NCI-H1417 treated with DMSO at 0.1 percent for 48 hours (cell line): Measurements from ENCODE around the gene HS3ST2.
"Not testable (repeated sequence)": the region's sequence is repeated elsewhere in the genome, so short reads cannot be mapped to it uniquely, and the experiment has no call there.

Experiments
- DNase-seq: peaks from one replicate; lab custom pipeline; 2025; lab: John Stamatoyannopoulos, UW

HS3ST2 gene

GRCh38 chr16:22813223-22813947 is 577 bp upstream of the HS3ST2 start:
- no peak for DNase-seq

- DNase-seq, result no peak
Measured at GRCh38 chr16:22814711-22815105, 746 bp downstream of the HS3ST2 start.

GRCh38 chr16:22815863-22816262 is 1.9 kb downstream of the HS3ST2 start:
- DNase-seq, result no peak

DNA sequence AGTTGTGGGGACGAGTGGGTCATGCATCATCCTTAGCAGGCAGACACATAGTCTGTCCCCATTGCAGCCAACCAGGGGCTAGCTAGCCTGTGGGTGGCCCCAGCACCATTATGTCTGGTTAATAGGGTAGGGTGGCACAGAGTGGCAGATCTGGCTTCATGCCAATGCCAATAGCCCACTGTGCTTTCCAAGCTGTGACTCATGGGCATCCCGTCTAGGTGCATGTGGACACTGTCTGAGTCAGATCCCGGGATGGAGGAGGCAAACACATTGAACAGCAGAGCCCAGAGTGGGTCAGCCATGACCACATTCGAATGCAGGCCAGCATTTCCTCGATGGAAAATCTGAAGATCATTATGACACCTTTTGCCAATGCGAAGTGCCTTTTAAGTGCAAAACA is 2.5 kb downstream of the HS3ST2 start:
- no peak for DNase-seq

- DNase-seq, result not testable (repeated sequence)
Measured at GRCh38 chr16:22818736-22819135, 4.8 kb downstream of the HS3ST2 start.

- DNase-seq, result no peak
Measured at GRCh38 chr16:22838681-22839080, 24.7 kb downstream of the HS3ST2 start.

DNA sequence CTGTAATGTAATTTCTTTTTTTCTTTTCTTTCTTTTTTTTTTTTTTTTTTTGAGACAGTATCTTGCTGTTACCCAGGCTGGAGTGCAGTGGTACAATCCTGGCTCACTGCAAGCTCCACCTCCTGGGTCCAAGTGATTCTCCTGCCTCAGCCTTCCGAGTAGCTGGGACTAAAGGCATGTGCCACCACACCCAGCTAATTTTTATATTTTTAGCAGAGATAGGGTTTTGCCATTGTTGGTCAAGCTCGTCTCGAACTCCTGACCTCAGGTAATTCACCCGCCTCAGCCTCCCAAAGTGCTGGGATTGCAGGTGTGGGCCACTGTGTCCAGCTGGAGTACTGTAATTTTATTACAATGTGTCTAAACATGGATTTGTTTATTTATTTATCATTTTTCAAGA is 28.1 kb downstream of the HS3ST2 start:
- not testable (repeated sequence) for DNase-seq

GRCh38 chr16:22843122-22843521 is 29.2 kb downstream of the HS3ST2 start:
- DNase-seq, result no peak

GRCh38 chr16:22843856-22844255 is 29.9 kb downstream of the HS3ST2 start:
- DNase-seq, result no peak

- DNase-seq, result no peak
Measured at GRCh38 chr16:22844416-22844815, 30.5 kb downstream of the HS3ST2 start.

DNA sequence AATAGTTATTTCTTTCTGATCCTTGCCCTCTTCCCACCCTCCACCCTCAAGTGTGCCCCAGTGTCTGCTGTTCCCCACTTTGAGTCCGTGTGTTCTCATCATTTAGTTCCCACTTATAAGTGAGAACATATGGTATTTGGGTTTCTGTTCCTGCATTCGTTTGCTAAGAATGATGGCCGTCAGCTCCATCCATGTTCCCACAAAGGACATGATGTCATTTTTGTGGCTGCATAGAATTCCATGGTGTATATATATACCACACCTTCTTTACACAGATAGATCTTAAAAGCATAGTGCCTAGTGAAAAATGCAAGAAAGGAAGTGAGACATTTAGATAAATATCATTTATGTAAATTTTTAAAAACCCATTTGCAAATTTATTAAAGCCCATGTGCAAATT is 33.1 kb downstream of the HS3ST2 start:
- DNase-seq, result no peak

DNA sequence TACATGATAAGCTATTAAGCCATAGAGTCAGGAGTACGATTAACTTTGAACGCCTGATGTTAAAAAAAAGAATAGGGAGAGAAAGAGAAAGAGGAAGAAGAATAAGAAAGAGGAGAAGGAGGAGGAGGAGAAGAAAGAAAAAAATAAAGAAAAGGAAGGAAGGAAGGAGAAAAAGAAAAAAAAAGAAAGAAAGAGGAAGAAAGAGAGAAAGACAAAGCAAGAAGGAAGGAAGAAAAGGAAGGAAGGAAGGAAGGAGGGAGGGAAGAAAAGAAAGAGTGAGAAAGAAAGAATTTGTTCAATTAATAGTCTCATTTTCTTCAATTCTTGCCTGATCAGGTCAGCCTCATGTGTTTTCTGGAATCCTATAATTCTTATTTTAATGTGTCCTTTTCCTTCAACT is 33.7 kb downstream of the HS3ST2 start:
- DNase-seq, result no peak

DNA sequence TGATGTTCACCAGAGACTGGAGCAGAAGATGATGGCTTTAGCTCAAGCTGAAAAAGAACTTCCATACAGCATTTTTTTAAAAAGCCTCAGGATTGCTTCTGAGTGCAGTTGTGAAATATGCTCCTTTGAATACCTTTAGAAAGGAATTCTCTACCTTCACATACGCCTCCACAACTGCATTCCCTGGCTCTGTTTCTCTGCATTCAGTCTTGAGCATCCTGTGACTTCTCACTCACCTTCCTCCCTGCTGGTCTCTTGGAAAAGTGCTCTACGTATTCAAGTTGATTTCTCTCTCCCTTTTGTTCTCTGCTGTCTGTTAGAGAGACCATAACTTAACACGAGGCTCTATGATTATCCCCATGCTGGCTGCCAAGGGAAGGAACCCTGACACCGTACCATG is 34.5 kb downstream of the HS3ST2 start:
- DNase-seq, result no peak

GRCh38 chr16:22849517-22849916 is 35.6 kb downstream of the HS3ST2 start:
- no peak for DNase-seq

- DNase-seq, result no peak
Measured at GRCh38 chr16:22855231-22855630, 41.3 kb downstream of the HS3ST2 start.

DNA sequence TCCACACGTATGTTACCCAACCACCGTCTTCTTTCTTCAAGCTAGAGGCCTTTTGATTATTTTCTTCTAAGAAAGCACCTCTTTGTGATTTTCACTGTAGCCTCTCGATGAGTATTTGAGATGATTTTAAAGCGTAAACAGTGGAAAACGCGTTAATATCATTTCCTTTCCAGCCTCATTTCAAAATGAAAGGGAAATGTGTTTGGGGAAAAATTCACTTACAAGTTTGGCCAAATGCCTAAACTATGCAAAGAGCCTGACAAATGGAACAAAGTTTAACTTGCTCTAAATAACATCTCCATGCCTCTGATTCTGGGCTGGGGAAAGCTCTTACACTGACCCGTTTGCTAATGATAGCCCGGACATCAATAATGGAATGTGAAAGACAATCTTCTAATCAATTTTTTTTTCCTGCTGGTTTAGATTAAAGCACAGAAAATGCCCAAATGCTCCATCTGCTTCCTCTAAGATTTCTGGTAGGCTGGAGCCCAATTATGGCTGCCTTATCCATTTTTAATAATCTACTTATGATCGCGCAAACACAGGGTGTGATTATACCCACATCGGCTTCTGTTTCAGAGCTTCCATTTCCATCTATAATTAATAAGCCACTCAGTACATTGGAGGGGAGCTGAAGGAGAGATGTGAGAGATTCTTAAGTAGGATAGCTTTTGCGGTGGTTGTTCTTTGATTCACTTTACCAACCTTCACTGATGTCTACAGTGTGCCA is 43.5 kb downstream of the HS3ST2 start:
- DNase-seq, result no peak

DNA sequence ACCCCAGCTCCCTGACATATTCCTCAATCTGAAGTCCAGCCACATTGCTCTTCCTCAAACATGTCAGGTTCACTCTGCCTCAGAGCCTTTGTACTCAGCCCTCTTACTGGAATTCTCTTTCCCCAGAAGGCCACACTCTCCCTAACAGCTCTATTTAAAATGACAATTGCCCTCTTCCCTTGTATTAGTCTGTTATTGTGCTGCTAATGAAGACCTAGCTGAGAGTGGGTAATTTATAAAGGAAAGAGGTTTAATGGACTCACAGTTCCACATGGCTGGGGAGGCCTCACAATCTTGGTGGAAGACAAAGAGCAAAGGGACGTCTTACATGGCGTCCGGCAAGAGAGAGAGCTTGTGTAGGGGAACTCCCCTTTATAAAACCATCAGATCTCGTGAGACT is 46.0 kb downstream of the HS3ST2 start:
- DNase-seq, result no peak

DNA sequence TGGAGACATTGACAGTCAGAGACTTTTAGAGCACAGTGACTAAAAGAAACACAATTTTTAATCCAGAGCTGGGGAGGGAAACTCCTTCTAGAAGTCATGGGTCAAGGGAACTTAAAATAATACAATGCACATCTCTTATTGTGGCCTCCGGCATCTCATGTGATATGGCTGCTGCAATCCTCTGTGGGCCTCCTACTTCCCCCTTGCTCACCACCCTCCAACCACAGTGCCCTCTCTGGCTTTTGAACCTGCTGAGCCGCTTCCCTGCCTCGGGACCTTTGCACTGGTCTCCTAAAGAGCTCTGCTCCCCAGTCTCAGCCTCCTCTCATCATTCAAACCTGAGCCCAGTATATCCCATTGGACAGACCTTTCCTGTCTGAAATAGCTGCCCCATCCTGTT is 47.6 kb downstream of the HS3ST2 start:
- no peak for DNase-seq

DNA sequence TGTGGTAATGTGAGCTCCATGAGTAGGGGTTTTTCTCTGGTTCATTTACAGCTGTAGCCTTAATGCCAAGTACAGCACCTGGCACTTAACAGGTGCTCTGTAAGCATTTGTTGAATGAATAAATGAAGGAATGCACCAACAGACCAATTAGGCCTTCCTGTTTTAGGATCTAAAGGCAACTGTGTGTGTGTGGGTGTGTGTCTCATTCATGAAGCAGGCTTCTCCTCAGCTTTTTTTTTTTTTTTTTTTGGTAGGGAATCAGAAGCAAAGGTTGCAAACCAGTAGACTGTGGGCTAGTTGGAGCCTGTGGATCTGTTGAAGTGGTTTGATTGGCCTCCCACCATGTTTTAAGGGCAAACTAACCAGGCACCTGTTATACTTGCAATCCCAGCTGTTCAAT is 48.1 kb downstream of the HS3ST2 start:
- no peak for DNase-seq

DNA sequence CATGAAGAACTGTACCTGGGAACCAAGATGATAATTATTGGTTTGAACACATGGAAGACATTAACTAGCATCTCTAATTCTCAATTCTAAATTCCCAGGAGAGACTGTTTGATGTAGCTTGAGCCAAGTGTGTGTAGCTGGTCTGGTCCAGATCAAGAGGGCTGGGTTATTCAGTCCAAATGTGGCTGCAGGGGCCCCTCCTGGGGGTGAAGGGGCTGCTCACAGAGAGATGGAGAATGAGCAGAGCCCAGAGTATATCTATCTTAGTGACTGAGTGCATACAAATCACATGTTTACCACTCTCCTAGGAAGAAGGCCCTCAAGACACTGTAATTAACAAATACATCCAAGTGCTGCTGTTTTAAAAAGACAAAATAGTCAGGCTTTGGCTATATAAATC is 50.4 kb downstream of the HS3ST2 start:
- no peak for DNase-seq

DNA sequence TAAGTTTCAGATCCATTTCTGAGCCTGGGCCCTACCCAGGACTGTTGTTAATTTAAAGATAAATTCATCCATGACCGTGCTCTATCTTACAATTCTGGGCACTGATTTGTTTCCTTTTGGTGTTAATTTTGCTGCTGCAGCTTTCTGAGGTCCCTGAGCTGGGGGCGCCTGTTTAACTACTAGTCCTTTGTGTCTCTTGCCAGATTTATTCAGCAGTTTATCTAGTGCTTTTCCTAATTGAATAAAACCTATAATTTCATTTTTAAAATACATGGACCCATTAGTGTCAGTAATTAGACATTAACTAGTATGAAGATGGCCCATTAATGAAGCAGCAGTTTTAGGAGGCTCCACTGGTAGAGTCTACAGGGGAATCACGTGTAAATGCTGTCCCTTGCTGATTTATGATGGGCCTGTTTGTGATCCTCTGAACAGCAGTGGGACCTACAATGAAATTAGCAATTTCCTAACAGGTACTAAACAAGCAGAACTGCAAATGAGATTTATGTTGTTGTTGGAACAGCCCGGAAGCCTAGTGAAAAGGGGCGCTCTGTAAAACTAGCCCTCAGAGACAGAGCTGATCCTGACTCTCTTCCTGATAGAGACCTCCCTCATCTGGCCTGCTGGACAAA is 54.7 kb downstream of the HS3ST2 start:
- no peak for DNase-seq

DNA sequence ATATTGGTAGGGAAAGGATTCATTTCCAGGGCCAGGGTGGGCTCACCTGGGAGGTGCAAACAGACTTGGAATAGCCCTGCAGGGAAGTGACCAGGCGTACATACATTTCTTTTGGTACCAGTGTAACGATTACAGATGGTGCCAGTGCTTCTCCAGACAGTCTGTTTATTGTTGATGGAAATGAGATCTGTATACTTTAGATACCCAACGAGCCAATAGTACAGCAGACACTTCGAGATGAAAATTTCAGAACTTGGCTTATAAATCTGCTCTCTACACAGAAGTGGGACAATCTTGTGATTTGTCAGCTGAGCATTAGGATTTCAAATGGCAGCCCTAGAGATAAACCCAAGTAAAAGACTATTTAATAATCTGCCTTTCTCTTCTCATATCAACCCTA is 57.9 kb downstream of the HS3ST2 start:
- DNase-seq, result no peak

GRCh38 chr16:22874394-22874793 is 60.4 kb downstream of the HS3ST2 start:
- DNase-seq, result no peak
